22Rv1 (cell line): ENCODE measurements around the gene RFLNA.

Experiments used
- H3K27ac ChIP-seq: fragments of 450-650 bp; 2 replicates; pipeline ENCODE4 v1.5.1; 2017
- CTCF ChIP-seq: fragments of 450-650 bp; IDR thresholded peaks from 2 replicates; pipeline ENCODE4 v1.5.1; 2017; ENCODE audit warnings: mild to moderate bottlenecking
- ZFX ChIP-seq: fragments of 450-650 bp; IDR thresholded peaks from 2 replicates; pipeline ENCODE4 v1.6.1; 2017; ENCODE audit warnings: antibody characterized with exemption, borderline replicate concordance

RFLNA gene

DNA sequence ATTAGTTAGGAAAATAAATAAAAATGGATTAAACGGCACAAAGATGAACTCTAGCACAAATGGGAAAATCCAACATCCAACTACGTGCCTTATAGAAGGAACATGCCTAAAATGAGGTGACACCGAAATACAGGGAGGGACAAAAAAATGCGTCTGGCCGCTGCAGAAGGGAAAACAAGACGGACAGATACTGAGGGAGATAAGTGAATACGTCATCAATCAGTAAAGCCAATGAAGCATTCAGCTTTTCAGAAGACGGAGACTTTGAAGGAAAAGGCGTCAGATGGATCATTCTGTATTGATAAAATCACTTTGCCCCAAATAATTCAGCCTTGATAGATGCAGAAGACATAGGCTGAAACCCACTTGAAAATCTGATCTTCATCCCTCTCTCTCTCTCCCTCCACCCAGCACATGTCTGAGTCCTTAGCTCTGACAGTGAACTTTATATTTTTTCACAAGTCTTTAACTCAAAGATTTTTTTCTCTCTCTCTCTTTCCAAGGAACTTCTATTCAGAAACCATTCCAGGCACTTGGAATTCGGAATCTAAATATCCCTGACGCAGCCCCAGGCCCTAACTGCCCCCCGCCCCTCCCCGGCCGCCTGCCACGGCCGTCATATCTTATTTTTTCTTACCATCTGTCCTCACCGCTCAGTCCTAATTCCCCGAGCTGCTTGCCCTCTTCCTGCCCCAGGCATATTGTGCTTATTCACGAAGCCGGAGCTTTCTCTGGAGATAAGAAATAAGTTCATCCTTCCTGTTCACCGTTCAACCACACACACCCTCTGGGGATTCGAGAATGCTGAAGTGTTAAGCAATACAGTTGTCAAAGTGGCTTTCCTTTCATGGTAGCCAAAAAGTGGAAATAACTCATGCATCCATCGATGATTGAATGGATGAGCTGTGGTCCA lies 35.5 kb upstream of the RFLNA start:
- TF ChIP-seq ZFX (no peak), CTCF (no peak)
- no peak overlapping the region for H3K27ac ChIP-seq

DNA sequence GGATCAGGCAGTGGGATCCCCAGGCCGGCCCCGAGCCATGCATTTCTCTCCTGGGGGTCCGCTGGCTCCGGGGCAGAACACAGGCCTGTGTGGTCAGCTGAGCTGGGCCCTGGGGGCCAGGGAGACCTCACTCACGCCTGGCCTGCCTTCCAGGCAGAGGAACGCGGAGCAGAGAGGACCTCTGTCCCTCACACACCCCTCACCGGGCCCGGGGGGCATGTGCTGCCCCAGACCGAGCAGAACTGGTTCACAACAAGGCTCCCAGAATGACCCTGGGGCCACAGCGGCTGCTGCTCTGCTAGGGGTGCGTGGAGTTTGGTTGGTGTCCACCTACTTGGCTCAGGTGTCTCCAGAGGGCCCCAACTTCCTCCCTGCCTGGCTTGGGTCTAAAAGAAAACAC lies 33.0 kb upstream of the RFLNA start:
- no peak for TF ChIP-seq CTCF
- no peak for TF ChIP-seq ZFX
- no peak overlapping the region for H3K27ac ChIP-seq

- no peak for TF ChIP-seq CTCF
- TF ChIP-seq ZFX = no peak
- H3K27ac ChIP-seq = no peak overlapping the region
Measured at GRCh38 chr12:124264089-124264795, 30.7 kb upstream of the RFLNA start.

GRCh38 chr12:124264879-124265278 lies 30.0 kb upstream of the RFLNA start:
- H3K27ac ChIP-seq = no peak overlapping the region
- no peak for TF ChIP-seq ZFX
- TF ChIP-seq CTCF = no peak

DNA sequence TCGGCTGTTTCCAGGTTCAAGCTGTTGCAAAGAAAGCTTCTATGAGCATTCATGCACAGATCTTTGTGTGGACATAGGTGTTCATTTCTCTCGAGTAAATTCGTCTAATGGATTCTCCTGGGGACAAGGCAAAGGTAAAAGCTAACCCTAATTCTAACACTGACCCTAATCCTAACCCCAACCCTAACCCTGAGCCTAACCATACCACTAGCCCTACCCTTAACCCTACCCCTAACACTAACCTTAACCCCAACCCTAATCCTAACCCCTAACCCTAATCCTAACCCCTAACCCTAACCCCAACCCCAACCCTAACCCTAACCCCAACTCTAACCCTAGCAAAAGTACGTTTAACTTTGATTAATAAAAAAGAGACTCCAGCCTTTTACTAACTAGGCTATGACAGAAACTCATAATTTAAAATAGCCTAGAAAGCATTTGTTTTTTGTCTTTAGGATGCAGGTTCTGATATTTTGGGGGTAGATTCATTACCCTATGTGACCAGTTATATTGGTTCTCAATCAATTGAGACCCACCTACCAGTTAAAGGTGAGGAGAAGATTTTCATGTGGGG lies 27.6 kb upstream of the RFLNA start:
- TF ChIP-seq CTCF = no peak
- TF ChIP-seq ZFX = no peak
- H3K27ac ChIP-seq = no peak overlapping the region

GRCh38 chr12:124270671-124271070 lies 24.2 kb upstream of the RFLNA start:
- peak overlapping the region; percentile 58 for H3K27ac ChIP-seq
- TF ChIP-seq CTCF (no peak), ZFX (no peak)
